K562 (cell line): ENCODE data around the gene RAP1A. TPM values are rescaled to one million over a fixed set of nuclear protein-coding genes. Genes with fewer than 3 reads are reported as not detected.

Experiments used
- ATAC-seq: fragments of 200-7000 bp; cut with Tn5 transposase; 3 replicates; pipeline ENCODE4 v1.9.1; 2020; ENCODE audit warnings: moderate library complexity
- BruUV-seq: library from RNA; stranded (reverse); fragments of 400-500 nt; replicated peaks from 2 replicates; lab custom pipeline; 2021; lab: Mats Ljungman, UMichigan
- CTCF ChIA-PET: fragments of 300-600 bp; formaldehyde crosslinking; extraction: SDS; loops from one replicate; lab custom pipeline; 2021; ENCODE audit warnings: low intra/inter-chr PET ratio; lab: Yijun Ruan, JAX
- POLR2A ChIA-PET: fragments of 300-600, 350-650 bp; sonication (Branson Sonifier 250); formaldehyde crosslinking; extraction: SDS; loops from one replicate; lab custom pipeline; 2021; ENCODE audit warnings: antibody characterized with exemption, inconsistent platforms; lab: Yijun Ruan, JAX
- DNase-seq, 4 experiments: peaks; one replicate each; pipeline versions ENCODE4 v3.0.0 to v3.0.0-alpha.2; 2011 to 2018; ENCODE audit warnings: low spot score in 3 of 4, mixed read lengths in 3 of 4; ENCODE audit errors: extremely low read depth in 1 of 4
- FAIRE-seq: peaks from 2 replicates; lab custom pipeline; 2011; peaks lifted over from hg19 to GRCh38; lab: Jason Lieb, UNC
- H2AFZ ChIP-seq: 2 replicates; pipeline ENCODE4 v1.6.0; 2011; ENCODE audit warnings: low read depth, low read length, control low read depth, inconsistent platforms
- H3K27ac ChIP-seq: fragments of 200-600 bp; 3 replicates; pipeline ENCODE4 v1.8.0; 2011; ENCODE audit warnings: low read depth, mild to moderate bottlenecking, control low read depth, inconsistent platforms, low read length, moderate library complexity, mixed read lengths; ENCODE audit errors: extremely low read depth
- H3K27me3 ChIP-seq, 2 experiments: fragments of 300-600 bp in 1 of 2; 2 replicates in 1 of 2; 3 replicates in 1 of 2; pipeline versions ENCODE4 v1.6.0 to v1.8.0; 2011; ENCODE audit warnings: inconsistent platforms in 2 of 2, low read length in 2 of 2, mild to moderate bottlenecking in 1 of 2, mixed read lengths in 1 of 2, moderate library complexity in 1 of 2; ENCODE audit not compliant: control insufficient read depth in 2 of 2, insufficient read depth in 2 of 2
- H3K36me3 ChIP-seq: fragments of 300-600 bp; 3 replicates; pipeline ENCODE4 v1.8.0; 2011; ENCODE audit warnings: mild to moderate bottlenecking, low read length, inconsistent platforms; ENCODE audit not compliant: control insufficient read depth, insufficient read depth
- H3K4me1 ChIP-seq, 2 experiments: fragments of 200-600 bp in 1 of 2; replicated peaks in 1 of 2; 2 replicates in 1 of 2; 3 replicates in 1 of 2; pipeline versions ENCODE4 v1.5.1 to v1.8.0; 2011; ENCODE audit warnings: inconsistent platforms in 2 of 2, low read length in 2 of 2, mild to moderate bottlenecking in 1 of 2, mixed read lengths in 1 of 2, moderate library complexity in 1 of 2; ENCODE audit not compliant: control insufficient read depth in 2 of 2, insufficient read depth in 2 of 2
- H3K4me2 ChIP-seq: 2 replicates; pipeline ENCODE4 v1.6.1; 2011; ENCODE audit warnings: low read length, control low read depth, inconsistent platforms, mixed read lengths; ENCODE audit not compliant: insufficient read depth
- H3K4me3 ChIP-seq: fragments of 200-600 bp; sonication (generic), shearing (Covaris generic); 2 replicates; pipeline ENCODE4 v1.5.1; 2016; ENCODE audit warnings: control low read depth, inconsistent platforms
- H3K79me2 ChIP-seq: fragments of 200-600 bp; 3 replicates; pipeline ENCODE4 v1.8.0; 2011; ENCODE audit warnings: low read length, inconsistent platforms; ENCODE audit not compliant: control insufficient read depth, insufficient read depth
- H3K9ac ChIP-seq, 2 experiments: 2 replicates each; pipeline versions ENCODE4 v1.6.0 to v1.6.1; 2011; ENCODE audit warnings: low read depth in 2 of 2, low read length in 2 of 2, control low read depth in 1 of 2, inconsistent platforms in 1 of 2, mild to moderate bottlenecking in 1 of 2, mixed read lengths in 1 of 2; ENCODE audit not compliant: insufficient read depth in 1 of 2
- H3K9me1 ChIP-seq: one replicate; pipeline ENCODE4 v1.6.0; 2011; ENCODE audit warnings: inconsistent platforms, mild to moderate bottlenecking, low read length, moderate library complexity; ENCODE audit not compliant: control insufficient read depth, insufficient read depth
- H3K9me3 ChIP-seq: replicated peaks from 2 replicates; pipeline ENCODE4 v1.5.1; 2011; ENCODE audit warnings: low read depth, low read length, inconsistent platforms; ENCODE audit not compliant: control insufficient read depth, insufficient read depth
- H4K20me1 ChIP-seq: replicated peaks from 2 replicates; pipeline ENCODE4 v1.6.1; 2011; ENCODE audit warnings: low read length, inconsistent platforms, mixed read lengths; ENCODE audit not compliant: control insufficient read depth, insufficient read depth
- ARNT ChIP-seq, 2 experiments: fragments of 450-650 bp; IDR thresholded peaks; 2 replicates each; pipeline ENCODE4 v1.6.1; 2016; ENCODE audit warnings: mild to moderate bottlenecking in 1 of 2
- CHD4 ChIP-seq: fragments of 200-600 bp; sonication (generic); IDR thresholded peaks from 3 replicates; pipeline ENCODE4 v1.6.1; 2012; ENCODE audit warnings: low read depth, mild to moderate bottlenecking, mixed read lengths, low read length, inconsistent platforms; ENCODE audit not compliant: insufficient read depth, insufficient replicate concordance, poor library complexity, severe bottlenecking
- EHMT2 ChIP-seq: fragments of 450-650 bp; IDR thresholded peaks from 2 replicates; pipeline ENCODE4 v1.6.1; 2018; ENCODE audit warnings: antibody characterized with exemption
- HMG20B ChIP-seq: fragments of 250-450 bp; sonication (Bioruptor Pico); IDR thresholded peaks from 2 replicates; pipeline ENCODE4 v1.5.0; 2021; ENCODE audit warnings: mild to moderate bottlenecking
- PHF20 ChIP-seq: fragments of 450-650 bp; IDR thresholded peaks from 2 replicates; pipeline ENCODE4 v1.6.1; 2018; ENCODE audit not compliant: partially characterized antibody
- POU5F1 ChIP-seq: fragments of 150-350 bp; IDR thresholded peaks from 2 replicates; pipeline ENCODE4 v1.6.1; 2014; ENCODE audit warnings: borderline replicate concordance, low read length, low read depth, mild to moderate bottlenecking; ENCODE audit not compliant: partially characterized antibody
- SIRT6 ChIP-seq: IDR thresholded peaks from one replicate; pipeline ENCODE4 v1.6.1; 2012; ENCODE audit warnings: low read depth, mild to moderate bottlenecking, control low read depth, inconsistent platforms, low read length, moderate library complexity
- ZNF174 ChIP-seq: fragments of 250-450 bp; sonication (Bioruptor Pico); IDR thresholded peaks from 2 replicates; pipeline ENCODE4 v1.4.0; 2020; ENCODE audit warnings: mild to moderate bottlenecking
- ZNF639 ChIP-seq, 2 experiments: fragments of 200-800 bp in 1 of 2; sonication (Bioruptor generic) in 1 of 2; sonication (generic) in 1 of 2; formaldehyde crosslinking in 1 of 2; IDR thresholded peaks in 1 of 2; conservative IDR thresholded peaks in 1 of 2; 2 replicates each; pipeline versions ENCODE4 v1.5.0 to v1.6.1; 2016 to 2020; ENCODE audit warnings: missing compliant biosample characterization in 1 of 2, missing genetic modification characterization in 1 of 2, missing genetic modification reagents in 1 of 2
- WGBS: fragments of 100-300 bp; shearing (Covaris generic); methylation state at CpG from one replicate; pipeline ENCODE4 v1.1.6; 2016; ENCODE audit warnings: low coverage, mixed read lengths; ENCODE audit not compliant: insufficient coverage; ENCODE audit errors: missing lambda C conversion rate; 5-methylcytosine and 5-hydroxymethylcytosine counted together
- in situ Hi-C: fragments of 300-500 bp; cut with MboI; formaldehyde crosslinking; loops from 4 replicates; pipeline ENCODE4 v1.15.0; 2018; ENCODE audit warnings: inconsistent platforms, mixed read lengths
- intact Hi-C: fragments of 100-400 bp; cut with micrococcal nuclease; formaldehyde crosslinking; loops from 2 replicates; pipeline ENCODE4 v1.14.2; 2022
- polyA plus RNA-seq, 8 experiments: library from polyadenylated mRNA; depleted of rRNA in 4 of 8; stranded (reverse) in 5 of 8; unstranded in 3 of 8; fragments of >200 nt; fragmentation: Nextera tagmentation in 2 of 8; fragmentation: Illumina TruSeq in 1 of 8; extraction: Ambion mirVana in 2 of 8; extraction: Trizol in 1 of 8; gene quantifications; 2 replicates each; pipeline versions ENCODE4 v1.2.1 to v1.2.3, GENCODE V29; 2011 to 2014; ENCODE audit warnings: inconsistent platforms in 1 of 8, missing spikeins in 1 of 8
- total RNA-seq, 7 experiments: library from RNA; depleted of rRNA in 6 of 7; stranded (reverse); fragments of >200 nt in 6 of 7; fragmentation: Illumina TruSeq in 2 of 7; extraction: Trizol in 2 of 7; gene quantifications; 2 replicates each; pipeline versions ENCODE4 v1.2.1 to v1.2.3, GENCODE V29; 2011 to 2021; ENCODE audit warnings: low replicate concordance in 1 of 7
- TF ChIP-seq, protein P1 (sequence below): fragments of 450-650 bp; IDR thresholded peaks from 2 replicates; pipeline ENCODE4 v1.6.1; 2016; ENCODE audit warnings: antibody characterized with exemption
- TF ChIP-seq, protein P2 (sequence below): fragments of 250-450 bp; sonication (Bioruptor Pico); IDR thresholded peaks from 2 replicates; pipeline ENCODE4 v1.9.0; 2021; ENCODE audit warnings: mild to moderate bottlenecking
- TF ChIP-seq, protein P3 (sequence below): sonication (generic); formaldehyde crosslinking; IDR thresholded peaks from 2 replicates; pipeline ENCODE4 v1.8.1; 2023; ENCODE audit warnings: mild to moderate bottlenecking, missing genetic modification reagents
- TF ChIP-seq, protein P4 (sequence below): fragments of 450-650 bp; formaldehyde crosslinking; IDR thresholded peaks from 2 replicates; pipeline ENCODE4 v1.4.0; 2022; ENCODE audit warnings: mild to moderate bottlenecking, moderate library complexity

Gene RAP1A
- total and polyA plus RNA-seq, 9 of the 15 experiments (the other 6 are each of a cell fraction or from before 2014, with no cell fraction given) = 13.4 to 86.2 (median 32.5) TPM

GRCh38 chr1:111671852-111672251 lies 52.3 kb downstream of the RAP1A start (continued):
- TF ChIP-seq PHF20 = no peak
- TF ChIP-seq POU5F1 = no peak
- no peak for TF ChIP-seq CHD4
- TF ChIP-seq, protein P1, sequence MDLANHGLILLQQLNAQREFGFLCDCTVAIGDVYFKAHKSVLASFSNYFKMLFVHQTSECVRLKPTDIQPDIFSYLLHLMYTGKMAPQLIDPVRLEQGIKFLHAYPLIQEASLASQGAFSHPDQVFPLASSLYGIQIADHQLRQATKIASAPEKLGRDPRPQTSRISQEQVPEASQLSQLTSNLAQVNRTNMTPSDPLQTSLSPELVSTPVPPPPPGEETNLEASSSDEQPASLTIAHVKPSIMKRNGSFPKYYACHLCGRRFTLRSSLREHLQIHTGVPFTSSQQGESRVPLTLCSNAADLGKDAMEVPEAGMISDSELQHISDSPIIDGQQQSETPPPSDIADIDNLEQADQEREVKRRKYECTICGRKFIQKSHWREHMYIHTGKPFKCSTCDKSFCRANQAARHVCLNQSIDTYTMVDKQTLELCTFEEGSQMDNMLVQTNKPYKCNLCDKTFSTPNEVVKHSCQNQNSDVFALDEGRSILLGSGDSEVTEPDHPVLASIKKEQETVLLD = no peak
- TF ChIP-seq SIRT6 = no peak

- no peak for ATAC-seq
- ChIA-PET CTCF (no interaction called here), POLR2A (interaction anchor here (1.3 kb wide), 1 partner anchor 9 kb away, joined by 5 read pairs; no protein-coding TSS in a partner anchor)
- H4K20me1 ChIP-seq = no peaks in the 10 kb centered on the region
- peaks cover 8% of the 10 kb centered on the region for H3K9me3 ChIP-seq
- H3K36me3 ChIP-seq = peaks cover 15% of the 10 kb centered on the region
- H2AFZ ChIP-seq = no peak overlapping the region
- BruUV-seq = no TSS peak
- H3K27ac ChIP-seq = no peak overlapping the region
- no peak for FAIRE-seq
- no peak overlapping the region for H3K4me2 ChIP-seq
- peaks cover 8 to 22% of the 10 kb centered on the region in 2 experiments for H3K4me1 ChIP-seq
- WGBS = 81% methylated on average over 2 of the region's 2 CpGs
- in situ Hi-C loops (no loop called here), intact Hi-C loops (no loop called here)
- no peaks in the 10 kb centered on the region for H3K27me3 ChIP-seq
- H3K9me1 ChIP-seq = no peaks in the 10 kb centered on the region
- no peak overlapping the region for H3K4me3 ChIP-seq
- H3K79me2 ChIP-seq = peaks cover 72% of the 10 kb centered on the region
- no peak for DNase-seq
- no peak overlapping the region for H3K9ac ChIP-seq
- no peak for TF ChIP-seq ZNF174 (CRISPR knock-in tag)
- TF ChIP-seq, protein P2, sequence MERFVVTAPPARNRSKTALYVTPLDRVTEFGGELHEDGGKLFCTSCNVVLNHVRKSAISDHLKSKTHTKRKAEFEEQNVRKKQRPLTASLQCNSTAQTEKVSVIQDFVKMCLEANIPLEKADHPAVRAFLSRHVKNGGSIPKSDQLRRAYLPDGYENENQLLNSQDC (CRISPR knock-in tag) = no peak
- no peak for TF ChIP-seq ARNT (IDR thresholded peaks at IDR 0.05)
- no peak for TF ChIP-seq ZNF639 (CRISPR knock-in tag; conservative IDR thresholded peaks at IDR 0.05 in 1 of 2, IDR thresholded peaks at IDR 0.05 in 1 of 2)
- no peak for TF ChIP-seq EHMT2
- no peak for TF ChIP-seq HMG20B (CRISPR knock-in tag)
- TF ChIP-seq, protein P3, sequence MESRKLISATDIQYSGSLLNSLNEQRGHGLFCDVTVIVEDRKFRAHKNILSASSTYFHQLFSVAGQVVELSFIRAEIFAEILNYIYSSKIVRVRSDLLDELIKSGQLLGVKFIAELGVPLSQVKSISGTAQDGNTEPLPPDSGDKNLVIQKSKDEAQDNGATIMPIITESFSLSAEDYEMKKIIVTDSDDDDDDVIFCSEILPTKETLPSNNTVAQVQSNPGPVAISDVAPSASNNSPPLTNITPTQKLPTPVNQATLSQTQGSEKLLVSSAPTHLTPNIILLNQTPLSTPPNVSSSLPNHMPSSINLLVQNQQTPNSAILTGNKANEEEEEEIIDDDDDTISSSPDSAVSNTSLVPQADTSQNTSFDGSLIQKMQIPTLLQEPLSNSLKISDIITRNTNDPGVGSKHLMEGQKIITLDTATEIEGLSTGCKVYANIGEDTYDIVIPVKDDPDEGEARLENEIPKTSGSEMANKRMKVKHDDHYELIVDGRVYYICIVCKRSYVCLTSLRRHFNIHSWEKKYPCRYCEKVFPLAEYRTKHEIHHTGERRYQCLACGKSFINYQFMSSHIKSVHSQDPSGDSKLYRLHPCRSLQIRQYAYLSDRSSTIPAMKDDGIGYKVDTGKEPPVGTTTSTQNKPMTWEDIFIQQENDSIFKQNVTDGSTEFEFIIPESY (CRISPR knock-in tag) = no peak
- TF ChIP-seq, protein P4, sequence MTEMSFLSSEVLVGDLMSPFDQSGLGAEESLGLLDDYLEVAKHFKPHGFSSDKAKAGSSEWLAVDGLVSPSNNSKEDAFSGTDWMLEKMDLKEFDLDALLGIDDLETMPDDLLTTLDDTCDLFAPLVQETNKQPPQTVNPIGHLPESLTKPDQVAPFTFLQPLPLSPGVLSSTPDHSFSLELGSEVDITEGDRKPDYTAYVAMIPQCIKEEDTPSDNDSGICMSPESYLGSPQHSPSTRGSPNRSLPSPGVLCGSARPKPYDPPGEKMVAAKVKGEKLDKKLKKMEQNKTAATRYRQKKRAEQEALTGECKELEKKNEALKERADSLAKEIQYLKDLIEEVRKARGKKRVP (CRISPR knock-in tag) = no peak
These were observed 52.7 kb downstream of the RAP1A start for GRCh38 chr1:111672331-111672730.
